NCI-H1930 (cell line): ENCODE measurements around the gene PAPPA2.
"Not testable (repeated sequence)": the region's sequence is repeated elsewhere in the genome, so short reads cannot be mapped to it uniquely, and the experiment has no call there.

Source experiments
- DNase-seq, 2 experiments: peaks; one replicate each; lab custom pipeline; 2025; lab: John Stamatoyannopoulos, UW

Gene PAPPA2

GRCh38 chr1:176693697-176694329 is 230.8 kb downstream of the PAPPA2 start:
- no peak for DNase-seq

- no peak for DNase-seq
Observed at GRCh38 chr1:176694713-176695112, 231.7 kb downstream of the PAPPA2 start.

- no peak for DNase-seq
Observed at GRCh38 chr1:176696109-176696508, 233.1 kb downstream of the PAPPA2 start.

GRCh38 chr1:176696689-176697088 is 233.7 kb downstream of the PAPPA2 start:
- DNase-seq, result no peak

GRCh38 chr1:176699821-176700220 is 236.8 kb downstream of the PAPPA2 start:
- no peak for DNase-seq

GRCh38 chr1:176701151-176701866 is 238.3 kb downstream of the PAPPA2 start:
- no peak for DNase-seq

- DNase-seq, result no peak
Observed at GRCh38 chr1:176702901-176703300, 239.9 kb downstream of the PAPPA2 start.

- no peak for DNase-seq
Observed at GRCh38 chr1:176705585-176705984, 242.6 kb downstream of the PAPPA2 start.

- no peak for DNase-seq
Observed at GRCh38 chr1:176717066-176717750, 254.2 kb downstream of the PAPPA2 start.

GRCh38 chr1:176719447-176719846 is 256.5 kb downstream of the PAPPA2 start:
- no peak for DNase-seq

- no peak for DNase-seq
Observed at GRCh38 chr1:176720838-176721237, 257.9 kb downstream of the PAPPA2 start.

GRCh38 chr1:176733661-176734060 is 270.7 kb downstream of the PAPPA2 start:
- no peak for DNase-seq

GRCh38 chr1:176735201-176735600 is 272.2 kb downstream of the PAPPA2 start:
- DNase-seq, result no peak

GRCh38 chr1:176736015-176736414 is 273.0 kb downstream of the PAPPA2 start:
- DNase-seq, result no peak

GRCh38 chr1:176741181-176741580 is 278.2 kb downstream of the PAPPA2 start:
- no peak for DNase-seq

GRCh38 chr1:176742322-176742721 is 279.3 kb downstream of the PAPPA2 start:
- DNase-seq, result no peak

GRCh38 chr1:176744142-176744541 is 281.2 kb downstream of the PAPPA2 start:
- DNase-seq, result no peak

GRCh38 chr1:176745945-176746344 is 283.0 kb downstream of the PAPPA2 start:
- DNase-seq, result no peak

GRCh38 chr1:176752505-176752904 is 289.5 kb downstream of the PAPPA2 start:
- DNase-seq, result no peak

- DNase-seq, result no peak
Observed at GRCh38 chr1:176754676-176755075, 291.7 kb downstream of the PAPPA2 start.

- DNase-seq, result not testable (repeated sequence)
Observed at GRCh38 chr1:176756817-176757216, 293.8 kb downstream of the PAPPA2 start.

GRCh38 chr1:176765608-176766007 is 302.6 kb downstream of the PAPPA2 start:
- no peak for DNase-seq

- DNase-seq, result no peak
Observed at GRCh38 chr1:176766779-176767178, 303.8 kb downstream of the PAPPA2 start.
